Activated naive CD8-positive, alpha-beta T cell (primary cell): ENCODE results near the gene TDRKH.

Experiments
- H3K27ac Mint-ChIP-seq: one replicate; pipeline ENCODE4 v1.8.0; 2021; ENCODE audit warnings: mixed read lengths
- H3K27me3 Mint-ChIP-seq: one replicate; pipeline ENCODE4 v1.8.0; 2021; ENCODE audit warnings: mixed read lengths
- H3K36me3 Mint-ChIP-seq: one replicate; pipeline ENCODE4 v1.8.0; 2021; ENCODE audit warnings: mixed read lengths
- H3K4me1 Mint-ChIP-seq: one replicate; pipeline ENCODE4 v1.8.0; 2021; ENCODE audit warnings: low read depth, mixed read lengths
- H3K4me3 Mint-ChIP-seq: one replicate; pipeline ENCODE4 v1.8.0; 2021; ENCODE audit warnings: mild to moderate bottlenecking, mixed read lengths
- H3K9me3 Mint-ChIP-seq: one replicate; pipeline ENCODE4 v1.8.0; 2021; ENCODE audit warnings: low read depth, mixed read lengths

TDRKH gene

GRCh38 chr1:151790071-151790939 is at the start of gene TDRKH:
Gene TDRKH, minus strand, starts transcription at chr1:151790500. Its CDS starts 7,478 bp downstream, at chr1:151783022.
- peaks cover 30% of the 10 kb centered on the region for H3K4me1 Mint-ChIP-seq
- H3K4me3 Mint-ChIP-seq: peak within 1 kb of the TSS; percentile 99
- no peaks in the 10 kb centered on the region for H3K27me3 Mint-ChIP-seq
- H3K27ac Mint-ChIP-seq: peak within 1 kb of the TSS; percentile 76
- no peaks in the 10 kb centered on the region for H3K9me3 Mint-ChIP-seq
- H3K36me3 Mint-ChIP-seq: peaks cover 3% of the 10 kb centered on the region

- Mint-ChIP-seq H3K36me3 (peaks cover 2% of the 10 kb centered on the region), H3K4me1 (peaks cover 42% of the 10 kb centered on the region), H3K27ac (peak within 1 kb of the TSS; percentile 84)
These were observed 49.4 kb upstream of the TDRKH start, which contains the start of gene C2CD4D for GRCh38 chr1:151839457-151840403. Gene C2CD4D, minus strand, starts transcription at chr1:151839820. Its CDS starts 831 bp downstream, at chr1:151838989.

GRCh38 chr1:151839082-151839412 is 48.7 kb upstream of the TDRKH start:
- H3K36me3 Mint-ChIP-seq: peaks cover 2% of the 10 kb centered on the region
- peak overlapping the region; percentile 86 for H3K4me3 Mint-ChIP-seq
- peak overlapping the region; percentile 46 for H3K27ac Mint-ChIP-seq
- H3K9me3 Mint-ChIP-seq: no peaks in the 10 kb centered on the region
- peaks cover 48% of the 10 kb centered on the region for H3K4me1 Mint-ChIP-seq
- no peaks in the 10 kb centered on the region for H3K27me3 Mint-ChIP-seq

More at GRCh38 chr1:151839457-151840403, 49.4 kb upstream of the TDRKH start, which contains the start of gene C2CD4D:
- no peaks in the 10 kb centered on the region for H3K27me3 Mint-ChIP-seq
- H3K4me3 Mint-ChIP-seq: peak within 1 kb of the TSS; percentile 86
- no peaks in the 10 kb centered on the region for H3K9me3 Mint-ChIP-seq

- Mint-ChIP-seq H3K27ac (peak overlapping the region; percentile 46), H3K4me1 (peaks cover 54% of the 10 kb centered on the region), H3K27me3 (no peaks in the 10 kb centered on the region), H3K9me3 (no peaks in the 10 kb centered on the region), H3K36me3 (peaks cover 2% of the 10 kb centered on the region), H3K4me3 (peak overlapping the region; percentile 86)
These were observed 48.2 kb upstream of the TDRKH start for GRCh38 chr1:151838222-151839081.

- H3K4me1 Mint-ChIP-seq: peaks cover 58% of the 10 kb centered on the region
- H3K27ac Mint-ChIP-seq: peak overlapping the region; percentile 90
- H3K27me3 Mint-ChIP-seq: no peaks in the 10 kb centered on the region
- no peaks in the 10 kb centered on the region for H3K9me3 Mint-ChIP-seq
- peak overlapping the region; percentile 89 for H3K4me3 Mint-ChIP-seq
- peaks cover 2% of the 10 kb centered on the region for H3K36me3 Mint-ChIP-seq
These were observed 47.6 kb upstream of the TDRKH start for GRCh38 chr1:151837884-151838221.

GRCh38 chr1:151837197-151837596 is 46.9 kb upstream of the TDRKH start:
- H3K4me1 Mint-ChIP-seq: peaks cover 64% of the 10 kb centered on the region
- peak overlapping the region; percentile 89 for H3K4me3 Mint-ChIP-seq
- H3K27ac Mint-ChIP-seq: peak overlapping the region; percentile 90
- H3K36me3 Mint-ChIP-seq: no peaks in the 10 kb centered on the region
- no peaks in the 10 kb centered on the region for H3K9me3 Mint-ChIP-seq
- H3K27me3 Mint-ChIP-seq: no peaks in the 10 kb centered on the region

- Mint-ChIP-seq H3K36me3 (no peaks in the 10 kb centered on the region), H3K27me3 (no peaks in the 10 kb centered on the region), H3K4me3 (no peak overlapping the region), H3K27ac (no peak overlapping the region), H3K9me3 (no peaks in the 10 kb centered on the region), H3K4me1 (peaks cover 71% of the 10 kb centered on the region)
These were observed 45.3 kb upstream of the TDRKH start for GRCh38 chr1:151835596-151835995.

- no peak overlapping the region for H3K4me3 Mint-ChIP-seq
- no peaks in the 10 kb centered on the region for H3K36me3 Mint-ChIP-seq
- H3K27me3 Mint-ChIP-seq: no peaks in the 10 kb centered on the region
- H3K4me1 Mint-ChIP-seq: peaks cover 71% of the 10 kb centered on the region
- H3K27ac Mint-ChIP-seq: no peak overlapping the region
- H3K9me3 Mint-ChIP-seq: no peaks in the 10 kb centered on the region
These were observed 43.9 kb upstream of the TDRKH start for GRCh38 chr1:151834239-151834638.

GRCh38 chr1:151833172-151833900 is 43.0 kb upstream of the TDRKH start:
- Mint-ChIP-seq H3K4me3 (no peak overlapping the region), H3K4me1 (peaks cover 74% of the 10 kb centered on the region), H3K27me3 (no peaks in the 10 kb centered on the region), H3K36me3 (no peaks in the 10 kb centered on the region), H3K27ac (no peak overlapping the region), H3K9me3 (no peaks in the 10 kb centered on the region)

- H3K27ac Mint-ChIP-seq: no peak overlapping the region
- no peaks in the 10 kb centered on the region for H3K36me3 Mint-ChIP-seq
- no peaks in the 10 kb centered on the region for H3K9me3 Mint-ChIP-seq
- no peaks in the 10 kb centered on the region for H3K27me3 Mint-ChIP-seq
- H3K4me3 Mint-ChIP-seq: no peak overlapping the region
- peaks cover 78% of the 10 kb centered on the region for H3K4me1 Mint-ChIP-seq
These were observed 42.1 kb upstream of the TDRKH start for GRCh38 chr1:151832318-151832980.

- Mint-ChIP-seq H3K36me3 (no peaks in the 10 kb centered on the region), H3K9me3 (no peaks in the 10 kb centered on the region), H3K27ac (no peak within 1 kb of the TSS), H3K4me1 (peaks cover 69% of the 10 kb centered on the region), H3K27me3 (no peaks in the 10 kb centered on the region), H3K4me3 (no peak within 1 kb of the TSS)
These were observed 41.3 kb upstream of the TDRKH start, which contains the start of gene RORC for GRCh38 chr1:151831605-151832004. Gene RORC, minus strand, starts transcription at chr1:151831802. Its CDS starts 38 bp downstream, at chr1:151831764.

GRCh38 chr1:151831256-151831591 is 40.9 kb upstream of the TDRKH start:
- Mint-ChIP-seq H3K27me3 (no peaks in the 10 kb centered on the region), H3K27ac (no peak overlapping the region), H3K4me1 (peaks cover 69% of the 10 kb centered on the region), H3K36me3 (no peaks in the 10 kb centered on the region), H3K9me3 (no peaks in the 10 kb centered on the region), H3K4me3 (no peak overlapping the region)

- Mint-ChIP-seq H3K4me3 (no peak overlapping the region), H3K27ac (peak overlapping the region; percentile 22), H3K4me1 (peaks cover 73% of the 10 kb centered on the region), H3K9me3 (no peaks in the 10 kb centered on the region), H3K27me3 (no peaks in the 10 kb centered on the region), H3K36me3 (no peaks in the 10 kb centered on the region)
These were observed 39.8 kb upstream of the TDRKH start for GRCh38 chr1:151830055-151830454.
